ENCODE results near the gene TIRAP. TPM values are rescaled to one million over a fixed set of nuclear protein-coding genes. Genes with fewer than 3 reads are reported as not detected.

Gene TIRAP
- total RNA-seq, 1 experiment from 2014 or later, result 5.6 TPM

- no peak for TF ChIP-seq PRRX2 (CRISPR knock-in tag; IDR thresholded peaks at IDR 0.05)
- TF ChIP-seq ARID4B (CRISPR knock-in tag; IDR thresholded peaks at IDR 0.05; ENCODE audit: borderline replicate concordance), result no peak
- no peak for TF ChIP-seq AFF4 (CRISPR knock-in tag; IDR thresholded peaks at IDR 0.05; ENCODE audit: borderline replicate concordance)
- no peak for TF ChIP-seq E2F1 (CRISPR knock-in tag; IDR thresholded peaks at IDR 0.05)
- TF ChIP-seq ZNF281 (CRISPR knock-in tag; IDR thresholded peaks at IDR 0.05), result no peak
- no peak for TF ChIP-seq TEAD4 (CRISPR knock-in tag; IDR thresholded peaks at IDR 0.05)
- TF ChIP-seq IRF1 (CRISPR knock-in tag; IDR thresholded peaks at IDR 0.05), result no peak
- TF ChIP-seq OVOL2 (CRISPR knock-in tag; IDR thresholded peaks at IDR 0.05; ENCODE audit: borderline replicate concordance), result no peak
- TF ChIP-seq ATF1 (CRISPR knock-in tag; IDR thresholded peaks at IDR 0.05), result no peak
- no peak for TF ChIP-seq NFE2L1 (CRISPR knock-in tag; IDR thresholded peaks at IDR 0.05)
- TF ChIP-seq ZBTB43 (CRISPR knock-in tag; IDR thresholded peaks at IDR 0.05), result no peak
- TF ChIP-seq MXD4 (CRISPR knock-in tag; IDR thresholded peaks at IDR 0.05; ENCODE audit: borderline replicate concordance), result no peak
- TF ChIP-seq JAZF1 (CRISPR knock-in tag; IDR thresholded peaks at IDR 0.05), result no peak
- no peak for TF ChIP-seq TCF7 (CRISPR knock-in tag; IDR thresholded peaks at IDR 0.05; ENCODE audit: low read depth)
- no peak for TF ChIP-seq CBFB (CRISPR knock-in tag; IDR thresholded peaks at IDR 0.05; ENCODE audit: low read depth)
- no peak for TF ChIP-seq IRF2 (CRISPR knock-in tag; IDR thresholded peaks at IDR 0.05; ENCODE audit: borderline replicate concordance, low read depth)
- TF ChIP-seq ZNF425 (CRISPR knock-in tag; conservative IDR thresholded peaks at IDR 0.05), result no peak
- TF ChIP-seq GTF2I (CRISPR knock-in tag; conservative IDR thresholded peaks at IDR 0.05), result no peak
- TF ChIP-seq GABPB1 (CRISPR knock-in tag; IDR thresholded peaks at IDR 0.05), result no peak
- Mint-ChIP-seq H3K9me3 (no peaks in the 10 kb centered on the region), H3K4me3 (no peak overlapping the region), H3K36me3 (peaks cover 68% of the 10 kb centered on the region), H3K4me1 (no peaks in the 10 kb centered on the region), H3K27ac (no peak overlapping the region), H3K27me3 (ENCODE audit: low read depth) (no peaks in the 10 kb centered on the region)
- CTCF ChIA-PET, result no interaction called here
- DNase-seq (ENCODE audit: low spot score), result no peak
- POLR2A ChIA-PET, result no interaction called here
- ATAC-seq, result no peak
Measured at GRCh38 chr11:126262216-126262615, 20.7 kb upstream of the TIRAP start.

Measured in WTC11 (cell line).